ENCODE data around the gene TMEM119.

The TMEM119 gene

DNA sequence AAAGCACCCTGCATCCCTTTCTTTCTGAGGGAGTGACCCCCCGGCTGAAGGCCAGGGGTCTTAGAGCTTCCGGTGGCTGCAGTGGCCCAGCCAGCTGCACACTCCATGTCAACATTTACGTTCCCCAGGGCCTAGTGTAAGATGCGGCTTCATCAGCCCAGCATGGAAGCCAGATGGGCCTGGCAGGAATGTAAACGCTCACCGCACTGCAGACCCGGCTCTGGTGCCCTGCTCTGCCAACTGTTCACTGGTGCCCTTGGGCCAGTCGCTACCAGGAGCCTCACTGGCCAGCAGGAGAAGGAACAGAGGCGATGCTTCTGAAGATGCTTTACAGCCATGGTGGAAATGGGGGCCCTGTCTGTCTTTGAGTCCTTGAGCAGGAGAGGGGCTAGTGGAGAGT is 8.6 kb upstream of the TMEM119 start:
- no peak for DNase-seq (ENCODE audit: low spot score)
- TF ChIP-seq, protein P1, sequence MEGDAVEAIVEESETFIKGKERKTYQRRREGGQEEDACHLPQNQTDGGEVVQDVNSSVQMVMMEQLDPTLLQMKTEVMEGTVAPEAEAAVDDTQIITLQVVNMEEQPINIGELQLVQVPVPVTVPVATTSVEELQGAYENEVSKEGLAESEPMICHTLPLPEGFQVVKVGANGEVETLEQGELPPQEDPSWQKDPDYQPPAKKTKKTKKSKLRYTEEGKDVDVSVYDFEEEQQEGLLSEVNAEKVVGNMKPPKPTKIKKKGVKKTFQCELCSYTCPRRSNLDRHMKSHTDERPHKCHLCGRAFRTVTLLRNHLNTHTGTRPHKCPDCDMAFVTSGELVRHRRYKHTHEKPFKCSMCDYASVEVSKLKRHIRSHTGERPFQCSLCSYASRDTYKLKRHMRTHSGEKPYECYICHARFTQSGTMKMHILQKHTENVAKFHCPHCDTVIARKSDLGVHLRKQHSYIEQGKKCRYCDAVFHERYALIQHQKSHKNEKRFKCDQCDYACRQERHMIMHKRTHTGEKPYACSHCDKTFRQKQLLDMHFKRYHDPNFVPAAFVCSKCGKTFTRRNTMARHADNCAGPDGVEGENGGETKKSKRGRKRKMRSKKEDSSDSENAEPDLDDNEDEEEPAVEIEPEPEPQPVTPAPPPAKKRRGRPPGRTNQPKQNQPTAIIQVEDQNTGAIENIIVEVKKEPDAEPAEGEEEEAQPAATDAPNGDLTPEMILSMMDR (IDR thresholded peaks at IDR 0.05; ENCODE audit: extremely low read depth, insufficient read depth, missing control alignments) = no peak
- in situ Hi-C loops (cut with MboI; ENCODE audit: low pct_unique_long_range_greater_than_20kb, low sequenced_read_pairs, unreplicated experiment) = no loop called here

GRCh38 chr12:108605690-108606406 is 8.0 kb upstream of the TMEM119 start:
- no peak for DNase-seq (ENCODE audit: low spot score)
- in situ Hi-C loops (cut with MboI; ENCODE audit: low pct_unique_long_range_greater_than_20kb, low sequenced_read_pairs, unreplicated experiment) = no loop called here
- TF ChIP-seq, protein P1 (IDR thresholded peaks at IDR 0.05; ENCODE audit: extremely low read depth, insufficient read depth, missing control alignments) = no peak

DNA sequence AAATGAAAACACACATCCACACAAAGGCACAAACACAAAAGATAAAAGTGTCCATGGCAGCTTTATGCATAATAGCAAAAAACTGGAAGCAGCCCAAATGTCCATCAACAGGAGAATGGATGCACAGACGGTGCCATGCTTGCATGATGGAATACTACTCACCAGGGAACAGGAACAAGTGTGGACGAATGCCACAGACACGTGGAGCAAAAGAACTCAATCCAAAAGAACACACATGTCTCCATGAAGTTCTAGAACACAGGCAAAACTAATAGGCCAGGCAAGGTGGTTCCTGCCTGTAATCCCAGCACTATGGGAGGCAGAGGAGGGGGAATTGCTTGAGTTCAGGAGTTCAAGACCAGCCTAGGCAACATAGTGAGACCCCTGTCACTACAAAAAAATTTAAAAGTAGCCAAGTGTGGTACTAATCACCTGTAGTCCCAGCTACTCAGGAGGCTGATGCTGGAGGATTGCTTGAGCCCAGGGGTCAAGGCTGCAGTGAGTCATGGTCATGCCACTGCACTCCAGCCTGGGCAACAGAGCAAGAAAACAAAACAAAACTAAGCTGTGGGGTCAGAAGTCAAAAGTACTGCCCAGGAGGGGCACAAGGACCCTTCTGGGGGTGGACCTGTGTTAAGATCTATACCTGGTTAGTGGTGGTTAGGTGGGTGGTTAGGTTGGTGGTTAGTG is 7.3 kb upstream of the TMEM119 start:
- TF ChIP-seq, protein P1 (IDR thresholded peaks at IDR 0.05; ENCODE audit: extremely low read depth, insufficient read depth, missing control alignments) = no peak
- DNase-seq (ENCODE audit: low spot score) = no peak
- in situ Hi-C loops (cut with MboI; ENCODE audit: low pct_unique_long_range_greater_than_20kb, low sequenced_read_pairs, unreplicated experiment) = no loop called here

DNA sequence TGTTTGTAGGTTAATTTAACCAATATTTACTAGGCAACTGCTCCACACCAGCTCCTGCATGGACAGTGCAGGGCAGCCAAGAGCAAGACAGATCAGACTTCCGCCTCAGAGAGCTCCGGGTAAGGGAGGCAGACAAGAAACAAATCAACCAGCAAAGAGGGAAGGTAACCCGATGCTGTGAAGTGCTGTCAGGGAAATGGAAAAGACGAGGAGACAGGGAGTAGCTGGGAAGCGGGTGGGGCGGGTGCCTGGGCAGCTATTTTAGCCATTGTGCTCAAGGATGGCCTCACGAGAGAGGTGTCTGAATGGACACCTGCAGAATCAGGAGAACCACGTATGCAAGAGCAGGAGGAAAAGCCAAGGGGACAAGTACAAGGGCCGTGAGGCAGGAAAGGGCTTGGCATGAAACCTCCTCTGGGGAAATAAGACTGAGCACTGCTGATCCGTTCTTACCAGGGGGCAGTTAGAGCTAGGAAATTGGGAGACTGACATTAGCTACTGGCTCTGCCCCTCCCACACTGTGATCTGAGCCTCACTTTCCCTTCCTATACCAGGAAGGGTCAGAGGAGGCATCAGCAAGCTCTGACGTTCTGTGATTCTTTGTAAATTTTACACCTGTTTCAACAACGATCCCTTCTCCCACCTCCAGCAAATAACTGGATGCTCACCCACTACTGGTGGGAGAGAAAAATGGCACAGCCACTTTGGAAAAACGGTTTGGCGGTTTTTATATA is 6.5 kb upstream of the TMEM119 start:
- in situ Hi-C loops (cut with MboI; ENCODE audit: low pct_unique_long_range_greater_than_20kb, low sequenced_read_pairs, unreplicated experiment) = no loop called here
- no peak for DNase-seq (ENCODE audit: low spot score)
- TF ChIP-seq, protein P1 (IDR thresholded peaks at IDR 0.05; ENCODE audit: extremely low read depth, insufficient read depth, missing control alignments) = no peak

DNA sequence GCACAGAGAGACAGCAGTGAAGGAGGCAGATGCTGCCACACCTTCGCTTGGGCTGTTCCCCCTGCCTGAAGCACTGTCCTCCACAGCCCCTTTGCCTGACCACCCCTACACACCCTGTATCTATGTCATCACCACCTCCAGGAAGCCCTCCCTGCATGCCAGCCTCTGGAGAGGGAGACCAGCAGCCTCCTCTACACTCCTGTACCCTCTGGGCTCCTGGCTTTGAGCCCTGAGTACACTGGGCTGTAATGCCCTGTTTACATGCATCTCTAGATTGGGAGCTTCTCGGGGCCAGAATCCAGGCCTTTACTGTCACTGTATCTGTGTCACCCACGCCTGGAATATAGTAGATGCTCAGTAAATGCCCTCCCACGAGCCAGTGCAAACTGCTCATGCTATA is 5.9 kb upstream of the TMEM119 start:
- DNase-seq (ENCODE audit: low spot score) = no peak
- in situ Hi-C loops (cut with MboI; ENCODE audit: low pct_unique_long_range_greater_than_20kb, low sequenced_read_pairs, unreplicated experiment) = no loop called here
- TF ChIP-seq, protein P1 (IDR thresholded peaks at IDR 0.05; ENCODE audit: extremely low read depth, insufficient read depth, missing control alignments) = no peak

GRCh38 chr12:108602976-108603704 is 5.3 kb upstream of the TMEM119 start:
- in situ Hi-C loops (cut with MboI; ENCODE audit: low pct_unique_long_range_greater_than_20kb, low sequenced_read_pairs, unreplicated experiment) = no loop called here

More at GRCh38 chr12:108602976-108603704, 5.3 kb upstream of the TMEM119 start:
- TF ChIP-seq, protein P1 (IDR thresholded peaks at IDR 0.05; ENCODE audit: extremely low read depth, insufficient read depth, missing control alignments) = no peak
- DNase-seq (ENCODE audit: low spot score) = no peak

All from GM13977 (cell line).